Gastrocnemius medialis (tissue), 4 donors: ENCODE data around the gene METTL2B. TPM values are rescaled to one million over a fixed set of nuclear protein-coding genes. Genes with fewer than 3 reads are reported as not detected.
"Not testable (repeated sequence)": the region's sequence is repeated elsewhere in the genome, so short reads cannot be mapped to it uniquely, and the experiment has no call there.

ENCODE experiments used
- ATAC-seq, 2 donors: fragments of 150-250 bp; one replicate each; pipeline ENCODE4 v1.9.1; 2016
- DNase-seq, 2 donors: peaks; one replicate each; pipeline ENCODE4 v3.0.0-alpha.2; 2019
- H3K27ac ChIP-seq, 4 donors: fragments of 200-600 bp; sonication (generic); 1 replicate in 1 of 4; 2 replicates in 3 of 4; pipeline ENCODE4 v1.5.1; 2016 to 2018; ENCODE audit warnings: mild to moderate bottlenecking in 2 of 4, moderate library complexity in 1 of 4
- H3K27me3 ChIP-seq, 3 donors: fragments of 200-600 bp; sonication (generic) in 2 of 3; 1 replicate in 1 of 3; 2 replicates in 2 of 3; pipeline versions ENCODE4 v1.5.1 to v1.6.0; 2016 to 2019; ENCODE audit warnings: mild to moderate bottlenecking in 1 of 3, moderate library complexity in 1 of 3
- H3K36me3 ChIP-seq, 2 donors: fragments of 200-600 bp; sonication (generic) in 1 of 2; one replicate each; pipeline ENCODE4 v1.5.1; 2017 to 2018
- H3K4me1 ChIP-seq, 2 donors: fragments of 200-600 bp; sonication (generic) in 1 of 2; one replicate each; pipeline ENCODE4 v1.5.1; 2016 to 2017; ENCODE audit warnings: mild to moderate bottlenecking in 2 of 2
- H3K4me3 ChIP-seq, 4 donors: fragments of 200-600 bp; sonication (generic) in 3 of 4; 1 replicate in 1 of 4; 2 replicates in 3 of 4; pipeline ENCODE4 v1.5.1; 2016 to 2019; ENCODE audit warnings: mild to moderate bottlenecking in 2 of 4
- H3K9me3 ChIP-seq, 3 donors: fragments of 200-600 bp; sonication (generic) in 2 of 3; 1 replicate in 1 of 3; 2 replicates in 2 of 3; pipeline ENCODE4 v1.5.1; 2016 to 2019
- POLR2A ChIP-seq, 2 donors: fragments of 450-650 bp; IDR thresholded peaks; one replicate each; pipeline ENCODE4 v1.6.1; 2017; ENCODE audit warnings: antibody characterized with exemption in 2 of 2, mild to moderate bottlenecking in 2 of 2, moderate library complexity in 2 of 2
- in situ Hi-C, 4 donors: fragments of 200-750 bp; cut with MboI; loops; one replicate each; pipeline versions ENCODE4 v1.15.0 to v1.8.0; 2017; ENCODE audit warnings: low sequenced_read_pairs in 4 of 4
- intact Hi-C: fragments of 100-400 bp; cut with DNase I; formaldehyde crosslinking; loops from one replicate; pipeline ENCODE4 v1.15.1; 2023; ENCODE audit warnings: low total_unique reads
- total RNA-seq, 4 donors: library from RNA; depleted of rRNA; stranded (reverse); fragments of >200 nt; gene quantifications; one replicate each; pipeline versions ENCODE4 v1.1.0 to v1.2.3, GENCODE V29; 2016
- TF ChIP-seq, protein P1 (sequence below), 5 experiments: fragments of 450-650 bp in 3 of 5; fragments of 200-600 bp in 2 of 5; sonication (generic) in 2 of 5; IDR thresholded peaks in 4 of 5; conservative IDR thresholded peaks in 1 of 5; 1 replicate in 4 of 5; 2 replicates in 1 of 5; pipeline ENCODE4 v1.5.1; 2016 to 2019; ENCODE audit warnings: antibody characterized with exemption in 5 of 5, mild to moderate bottlenecking in 3 of 5, moderate library complexity in 3 of 5

The METTL2B gene
- total RNA-seq, 4 donors from 2014 or later, result 19.8 to 22.5 (median 20.6) TPM

DNA sequence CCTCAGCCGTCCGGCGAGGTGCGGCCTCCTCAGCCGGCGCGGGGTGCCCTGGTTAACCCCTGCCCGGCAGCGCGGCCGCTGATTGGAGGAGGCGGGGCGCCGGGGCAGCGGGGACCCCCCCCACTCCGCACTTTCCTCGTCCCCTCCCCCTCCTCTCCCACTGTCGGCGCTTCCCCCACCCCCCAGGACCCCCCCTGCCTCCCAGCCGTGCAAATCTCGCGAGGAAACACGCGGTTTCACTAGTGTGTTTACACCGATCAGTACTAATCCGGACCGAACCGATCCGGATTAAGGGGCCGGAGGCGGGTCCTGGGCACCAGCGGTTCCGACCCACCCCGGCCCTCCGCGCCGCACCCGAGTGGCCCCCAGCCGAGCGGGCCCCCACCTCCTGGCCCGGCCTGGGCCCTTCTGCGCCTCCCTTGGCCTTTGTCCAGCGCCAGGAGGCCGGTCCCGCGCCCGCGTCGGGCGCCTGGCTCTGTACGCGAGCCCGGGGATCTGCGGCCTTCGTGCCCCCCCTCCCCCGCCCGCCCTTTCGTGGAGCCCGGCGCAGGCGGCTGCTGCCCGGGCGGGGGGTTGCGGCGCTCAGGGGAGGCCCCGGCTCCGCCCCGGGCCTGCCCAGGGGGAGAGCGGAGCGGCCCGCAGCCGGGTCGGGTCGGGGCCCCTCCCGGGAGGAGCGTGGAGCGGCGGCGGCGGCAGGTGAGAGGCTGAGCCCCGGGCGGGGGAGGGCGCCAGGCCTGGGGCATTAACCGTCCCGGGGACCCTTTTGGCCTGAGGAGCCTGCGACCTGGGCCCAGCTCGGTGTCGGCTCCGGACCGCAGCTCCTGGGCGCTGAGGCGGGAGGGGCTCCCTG is 54.8 kb downstream of the METTL2B start:
- TF ChIP-seq POLR2A (IDR thresholded peaks at IDR 0.05), result peak; percentile 61 to 75
- H3K27me3 ChIP-seq, in situ Hi-C loops, H3K9me3 ChIP-seq, H3K36me3 ChIP-seq: not testable (repeated sequence)
- ATAC-seq (peak; percentile 89 to 93), DNase-seq (peak; percentile 75 to 83)
- Histone ChIP-seq H3K27ac (peak overlapping the region; percentile 97 to 100 (median 98)), H3K4me3 (peak overlapping the region; percentile 85 to 98 (median 86)), H3K4me1 (peaks cover 22 to 35% of the 10 kb centered on the region in 2 donors)
- intact Hi-C loops, result loop anchor here (10.0 kb wide), 2 partner anchors 77 to 1083 kb away; partner anchors contain the start of genes HILPDA and NRF1

DNA sequence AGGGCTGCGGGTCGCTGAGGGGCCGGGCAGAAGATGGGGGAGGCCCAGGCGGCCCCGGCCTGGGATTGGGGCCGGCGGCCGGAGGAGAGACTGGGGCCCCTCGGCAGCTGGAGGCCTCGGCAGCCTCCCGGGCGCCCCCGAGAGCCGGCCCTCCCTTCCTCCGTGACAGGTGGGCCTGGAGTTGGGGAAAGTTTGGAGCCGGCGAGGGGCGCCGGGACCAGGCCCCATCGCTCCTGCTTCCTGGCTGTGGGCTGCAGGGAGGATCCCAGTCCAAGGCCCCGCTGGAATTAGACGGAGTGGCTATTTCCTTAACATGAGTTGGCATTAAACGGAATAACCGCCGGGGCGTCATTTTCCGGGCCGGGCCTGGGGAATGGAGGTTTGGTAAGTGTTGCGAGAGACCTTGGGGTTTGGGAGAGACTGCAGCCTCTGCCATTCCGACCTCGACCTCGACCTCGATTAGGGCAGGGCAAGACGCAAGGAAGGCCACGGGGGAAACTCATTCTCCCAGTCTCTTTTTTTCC is 55.5 kb downstream of the METTL2B start:
- intact Hi-C loops, result loop anchor here (10.0 kb wide), 2 partner anchors 77 to 1083 kb away; partner anchors contain the start of genes HILPDA and NRF1
- H3K4me1 ChIP-seq, result peaks cover 27 to 35% of the 10 kb centered on the region in 2 donors
- H3K36me3 ChIP-seq, in situ Hi-C loops, H3K9me3 ChIP-seq, H3K27me3 ChIP-seq: not testable (repeated sequence)
- peak; percentile 15 to 41 for DNase-seq
- TF ChIP-seq POLR2A (IDR thresholded peaks at IDR 0.05), result peak in 1 of 2 donors; percentile 12
- ATAC-seq, result peak; percentile 25 to 29
- peak overlapping the region; percentile 97 to 100 (median 98) for H3K27ac ChIP-seq
- H3K4me3 ChIP-seq, result peak overlapping the region; percentile 85 to 98 (median 86)

DNA sequence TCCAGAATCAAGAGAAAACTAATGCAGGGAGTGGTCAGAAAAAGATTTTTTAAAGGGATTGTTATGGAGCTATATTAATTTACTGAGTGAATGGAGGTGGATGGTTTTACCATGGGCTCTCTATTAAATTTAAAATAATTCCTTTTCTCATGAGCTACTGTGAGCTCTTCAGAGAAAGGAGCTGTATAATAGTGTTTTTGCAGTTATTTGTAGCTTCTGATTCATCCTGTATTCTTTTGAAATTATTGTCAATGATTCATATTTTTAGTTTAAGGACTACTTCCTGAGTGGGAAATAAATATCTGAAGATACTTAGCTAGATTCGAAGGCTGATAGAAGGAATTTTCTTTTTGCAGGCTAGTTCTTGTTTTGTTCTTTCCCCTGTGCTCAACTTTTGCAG is 56.4 kb downstream of the METTL2B start:
- DNase-seq, ATAC-seq, H3K27me3 ChIP-seq, H3K9me3 ChIP-seq, in situ Hi-C loops, H3K36me3 ChIP-seq: not testable (repeated sequence)
- Histone ChIP-seq H3K4me1 (peaks cover 29 to 44% of the 10 kb centered on the region in 2 donors), H3K4me3 (peak overlapping the region; percentile 85 to 98 (median 86)), H3K27ac (peak overlapping the region; percentile 97 to 100 (median 98))
- intact Hi-C loops, result loop anchor here (10.0 kb wide), 2 partner anchors 78 to 1082 kb away; partner anchors contain the start of genes HILPDA and NRF1

DNA sequence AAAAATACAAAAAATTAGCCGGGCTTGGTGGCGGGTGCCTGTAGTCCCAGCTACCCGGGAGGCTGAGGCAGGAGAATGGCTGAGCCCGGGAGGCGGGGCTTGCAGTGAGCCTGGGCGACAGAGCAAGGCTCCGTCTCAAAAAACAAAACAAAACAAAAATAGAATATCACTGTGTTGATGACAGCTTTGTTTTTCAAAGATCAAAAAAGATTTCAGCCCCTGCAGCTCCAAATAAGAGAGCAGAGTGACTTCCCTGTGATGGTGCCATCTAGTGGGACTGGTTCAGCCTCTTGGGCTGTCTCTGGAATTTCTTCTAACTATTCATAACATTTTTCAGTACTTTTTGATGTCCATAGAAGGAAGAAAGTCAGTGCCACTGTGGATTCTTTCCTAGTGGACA is 60.9 kb downstream of the METTL2B start:
- Histone ChIP-seq H3K4me1 (peaks cover 36 to 47% of the 10 kb centered on the region in 2 donors), H3K27ac (peak overlapping the region; percentile 46 to 71 (median 54))
- intact Hi-C loops, result loop anchor here (10.0 kb wide), 2 partner anchors 83 to 1077 kb away; partner anchors contain the start of genes HILPDA and NRF1
- H3K27me3 ChIP-seq, DNase-seq, H3K4me3 ChIP-seq, in situ Hi-C loops, H3K36me3 ChIP-seq, H3K9me3 ChIP-seq: not testable (repeated sequence)
- TF ChIP-seq, protein P1, sequence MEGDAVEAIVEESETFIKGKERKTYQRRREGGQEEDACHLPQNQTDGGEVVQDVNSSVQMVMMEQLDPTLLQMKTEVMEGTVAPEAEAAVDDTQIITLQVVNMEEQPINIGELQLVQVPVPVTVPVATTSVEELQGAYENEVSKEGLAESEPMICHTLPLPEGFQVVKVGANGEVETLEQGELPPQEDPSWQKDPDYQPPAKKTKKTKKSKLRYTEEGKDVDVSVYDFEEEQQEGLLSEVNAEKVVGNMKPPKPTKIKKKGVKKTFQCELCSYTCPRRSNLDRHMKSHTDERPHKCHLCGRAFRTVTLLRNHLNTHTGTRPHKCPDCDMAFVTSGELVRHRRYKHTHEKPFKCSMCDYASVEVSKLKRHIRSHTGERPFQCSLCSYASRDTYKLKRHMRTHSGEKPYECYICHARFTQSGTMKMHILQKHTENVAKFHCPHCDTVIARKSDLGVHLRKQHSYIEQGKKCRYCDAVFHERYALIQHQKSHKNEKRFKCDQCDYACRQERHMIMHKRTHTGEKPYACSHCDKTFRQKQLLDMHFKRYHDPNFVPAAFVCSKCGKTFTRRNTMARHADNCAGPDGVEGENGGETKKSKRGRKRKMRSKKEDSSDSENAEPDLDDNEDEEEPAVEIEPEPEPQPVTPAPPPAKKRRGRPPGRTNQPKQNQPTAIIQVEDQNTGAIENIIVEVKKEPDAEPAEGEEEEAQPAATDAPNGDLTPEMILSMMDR (IDR thresholded peaks at IDR 0.05 in 4 of 5, conservative IDR thresholded peaks at IDR 0.05 in 1 of 5), result peak in 2 of 5 experiments; percentile 25 to 46
- ATAC-seq, result peak; percentile 60 to 83

DNA sequence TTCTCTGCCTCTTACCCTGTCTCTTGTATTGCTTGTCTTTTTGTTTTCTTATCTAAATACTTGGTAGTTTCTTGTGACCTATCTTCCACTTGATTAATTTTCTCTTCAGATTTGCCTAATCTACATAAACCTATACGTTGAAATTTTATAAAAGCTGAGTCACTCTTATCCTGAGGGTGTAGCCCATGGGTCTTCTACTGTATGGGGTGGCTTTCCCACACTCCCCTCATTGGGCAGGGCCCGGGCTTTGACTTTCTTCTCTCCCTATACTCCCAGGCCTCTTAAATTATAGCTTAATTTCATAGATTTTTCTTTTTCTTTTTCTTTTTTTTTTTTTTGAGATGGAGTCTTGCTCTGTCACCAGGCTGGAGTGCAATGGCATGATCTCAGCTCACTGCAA is 66.0 kb downstream of the METTL2B start:
- H3K4me1 ChIP-seq, result peaks cover 15 to 32% of the 10 kb centered on the region in 2 donors
- H3K4me3 ChIP-seq, ATAC-seq, in situ Hi-C loops, H3K27me3 ChIP-seq, intact Hi-C loops, H3K9me3 ChIP-seq, DNase-seq: not testable (repeated sequence)
- peaks cover 0 to 11% of the 10 kb centered on the region in 2 donors for H3K36me3 ChIP-seq
- peak overlapping the region in 2 of 4 donors; percentile 4 to 62 for H3K27ac ChIP-seq

DNA sequence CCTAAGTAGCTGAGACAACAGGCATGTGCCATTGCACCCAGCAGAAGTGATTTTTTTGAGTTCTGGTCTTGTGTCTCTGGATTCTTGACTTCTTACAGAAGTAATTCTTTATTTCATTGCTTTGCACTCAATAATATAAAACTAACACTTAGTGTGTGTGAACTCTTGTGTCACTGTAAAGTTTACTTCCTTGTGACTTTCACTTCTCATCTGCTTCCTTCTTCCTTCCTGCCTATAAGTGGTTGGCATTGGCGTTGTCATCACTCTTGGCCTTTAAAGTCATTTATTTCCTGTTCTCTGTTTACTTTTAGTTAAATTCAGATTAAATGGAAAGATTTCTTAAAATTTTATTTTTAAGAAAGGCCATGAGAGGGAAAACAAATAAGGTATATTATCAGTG is 66.8 kb downstream of the METTL2B start:
- in situ Hi-C loops, H3K9me3 ChIP-seq, H3K27me3 ChIP-seq, DNase-seq, intact Hi-C loops, H3K4me3 ChIP-seq, ATAC-seq: not testable (repeated sequence)
- Histone ChIP-seq H3K27ac (peak overlapping the region in 1 of 4 donors; percentile 62), H3K36me3 (peaks cover 0 to 11% of the 10 kb centered on the region in 2 donors), H3K4me1 (peaks cover 15 to 31% of the 10 kb centered on the region in 2 donors)

DNA sequence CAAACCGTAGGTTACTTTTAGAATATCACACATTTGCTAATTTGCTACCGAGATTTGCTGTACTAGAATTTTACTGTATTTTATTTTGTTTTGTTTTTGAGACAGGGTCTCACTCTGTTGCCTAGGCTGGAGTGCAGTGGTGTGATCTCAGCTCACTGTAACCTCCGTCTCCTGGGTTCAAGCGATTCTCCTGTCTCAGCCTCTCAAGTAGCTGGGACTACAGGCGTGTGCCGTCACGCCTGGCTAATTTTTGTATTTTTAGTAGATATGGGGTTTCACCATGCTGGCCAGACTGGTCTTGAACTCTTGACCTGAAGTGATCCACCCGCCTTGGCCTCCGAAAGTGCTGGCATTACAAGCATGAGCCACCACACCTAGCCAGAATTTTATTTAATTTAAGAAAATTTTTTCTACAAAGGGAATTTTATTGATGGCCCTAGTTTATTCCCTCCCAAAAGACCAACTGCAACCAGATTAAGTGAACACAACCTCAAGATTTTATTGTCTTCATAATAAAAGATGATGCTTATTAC is 69.8 kb downstream of the METTL2B start:
- H3K4me3 ChIP-seq, ATAC-seq, in situ Hi-C loops, intact Hi-C loops, H3K27ac ChIP-seq, H3K9me3 ChIP-seq, DNase-seq, H3K27me3 ChIP-seq: not testable (repeated sequence)
- peaks cover 0 to 11% of the 10 kb centered on the region in 2 donors for H3K36me3 ChIP-seq
- H3K4me1 ChIP-seq, result peaks cover 8 to 23% of the 10 kb centered on the region in 2 donors
